ENCODE results near the gene CSDE1.

CSDE1 gene

GRCh38 chr1:114746450-114747121 is 11.2 kb downstream of the CSDE1 start:
- no peak for DNase-seq

DNA sequence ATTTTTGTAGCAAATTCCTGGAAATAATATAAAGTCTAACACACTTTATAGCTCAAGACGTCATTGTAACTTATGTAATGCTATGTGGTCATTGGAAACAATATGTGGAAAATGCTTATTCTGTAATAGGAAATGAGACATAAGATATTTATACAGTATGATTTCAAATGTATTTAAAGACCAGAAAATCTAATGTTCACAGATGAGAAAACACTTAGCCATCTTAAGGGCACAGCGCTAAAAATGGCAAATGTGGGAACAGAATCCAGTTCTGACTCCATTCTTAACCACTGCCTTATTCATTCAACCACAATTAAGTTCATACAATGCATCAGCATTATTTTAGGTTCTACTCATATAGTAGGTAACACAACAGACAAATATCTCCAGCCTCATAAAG is 12.5 kb downstream of the CSDE1 start:
- peak; percentile 8 for DNase-seq

GRCh38 chr1:114741963-114742746 is 15.6 kb downstream of the CSDE1 start:
- no peak for DNase-seq

DNA sequence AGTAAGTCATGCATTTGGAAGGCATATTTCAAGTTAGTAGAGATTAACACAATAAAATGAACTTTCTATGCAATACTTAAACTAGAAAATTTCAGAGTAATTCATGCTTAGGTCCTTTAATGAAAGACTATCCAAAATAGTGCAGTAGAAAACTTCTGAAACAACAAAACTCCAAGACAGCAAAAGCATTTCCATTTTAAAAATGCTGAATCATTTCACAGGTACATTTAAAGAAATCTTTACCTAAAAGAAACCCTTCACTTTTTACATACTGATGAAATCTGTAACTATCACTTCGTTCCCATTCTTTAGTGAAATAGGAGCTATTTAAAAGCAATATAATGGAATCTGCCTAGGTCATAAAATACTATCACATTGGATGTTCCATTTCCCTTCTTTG is 17.5 kb downstream of the CSDE1 start:
- DNase-seq = no peak

DNA sequence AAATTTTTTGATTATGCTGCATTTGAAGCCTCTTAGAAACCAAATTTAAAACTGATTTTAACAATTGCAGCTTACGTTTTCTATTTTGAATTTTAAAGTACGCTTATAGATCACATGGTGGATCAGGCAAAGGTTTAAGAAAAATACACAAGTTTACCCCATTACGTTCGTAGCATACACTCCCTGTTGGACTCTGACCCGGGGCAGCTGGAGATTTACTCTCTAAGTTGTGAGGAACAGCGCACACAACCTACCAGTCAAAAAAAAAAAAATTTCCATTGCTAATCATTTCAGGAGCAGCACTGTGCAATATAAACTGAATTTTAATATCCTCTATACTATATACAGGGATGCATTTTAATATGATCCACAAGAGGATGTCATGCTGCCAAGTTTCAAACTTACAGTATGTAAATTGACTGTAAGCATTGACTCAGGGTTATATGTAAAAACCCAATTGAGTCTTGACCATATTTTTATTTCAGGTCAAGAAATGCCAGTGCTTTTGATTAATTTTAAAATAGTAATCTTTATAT is 20.4 kb downstream of the CSDE1 start:
- no peak for DNase-seq

DNA sequence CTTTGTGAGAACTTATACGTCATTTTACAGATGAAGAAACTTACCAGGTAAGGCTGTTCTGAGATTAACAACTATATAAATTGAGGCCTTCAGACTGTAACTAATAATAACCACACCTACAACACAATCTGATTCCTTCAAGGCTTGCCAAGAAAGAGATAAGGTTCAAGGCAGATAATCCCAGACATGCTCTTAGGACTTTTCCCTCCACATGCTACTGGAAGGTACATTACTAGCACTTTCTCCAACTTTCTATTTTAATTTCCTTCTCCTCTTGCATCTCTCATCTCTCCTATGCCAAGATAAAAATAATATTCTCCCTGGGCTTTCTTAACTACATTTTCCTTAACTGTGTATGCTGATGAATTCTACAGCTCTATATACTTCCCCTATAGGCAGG is 22.3 kb downstream of the CSDE1 start:
- DNase-seq = no peak

DNA sequence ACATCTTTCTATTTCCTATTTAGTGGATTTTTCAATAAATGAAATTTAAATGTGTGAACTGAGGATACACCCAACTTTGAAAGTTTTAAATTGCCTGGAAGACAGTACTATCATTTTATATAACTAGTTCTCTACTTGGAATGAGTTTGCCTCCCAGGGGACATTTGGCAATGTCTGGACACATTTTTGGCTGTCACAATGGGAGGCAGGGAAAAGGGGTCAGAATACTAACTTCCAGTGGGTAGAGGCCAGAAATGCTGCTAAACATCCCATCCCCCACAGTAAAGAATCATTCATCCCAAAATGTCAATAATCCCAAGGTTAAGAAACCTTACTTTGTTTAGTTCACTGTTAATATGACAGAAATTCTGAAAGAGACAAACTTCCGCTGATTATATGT is 28.0 kb downstream of the CSDE1 start:
- DNase-seq = no peak

DNA sequence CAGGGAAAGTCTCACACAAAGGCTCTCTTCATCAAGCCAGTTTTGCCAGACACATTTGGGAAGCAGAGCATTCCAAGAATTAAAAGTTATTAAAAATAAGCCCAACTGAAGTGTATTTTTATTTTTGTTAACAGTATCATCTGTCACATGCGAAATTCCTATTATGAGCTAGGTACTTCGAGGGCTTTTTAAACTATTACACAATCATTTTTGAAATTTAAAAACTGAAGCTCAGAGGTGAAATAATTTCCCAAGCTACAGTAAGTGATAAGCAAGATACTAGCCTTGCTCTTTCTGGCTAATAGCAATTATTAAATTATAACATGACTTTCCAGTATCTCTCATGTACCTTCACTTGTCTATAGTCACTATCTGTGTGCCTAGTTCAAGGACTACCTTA is 29.2 kb downstream of the CSDE1 start:
- no peak for DNase-seq

- DNase-seq = no peak
Measured at GRCh38 chr1:114725230-114725629, 32.6 kb downstream of the CSDE1 start.

GRCh38 chr1:114723915-114724314 is 33.9 kb downstream of the CSDE1 start:
- DNase-seq = no peak

DNA sequence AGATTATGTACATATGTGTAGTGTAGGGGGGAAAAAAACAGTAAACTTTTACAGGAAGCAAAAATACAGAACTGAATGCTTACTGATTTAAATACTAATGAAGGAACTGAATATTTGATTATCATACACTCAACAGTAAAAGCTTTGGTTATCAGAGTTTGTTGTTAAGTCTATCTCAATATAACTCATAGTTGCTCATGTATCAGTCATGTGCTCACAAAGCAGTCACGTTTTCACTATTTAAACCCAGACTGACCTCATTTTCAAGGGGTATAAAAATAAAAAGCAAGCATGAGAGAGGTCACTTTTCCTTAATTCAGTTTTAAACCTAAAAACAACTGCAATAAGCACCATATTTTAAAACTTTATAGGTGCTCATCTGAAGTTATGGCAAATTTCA is 34.3 kb downstream of the CSDE1 start:
- no peak for DNase-seq

DNA sequence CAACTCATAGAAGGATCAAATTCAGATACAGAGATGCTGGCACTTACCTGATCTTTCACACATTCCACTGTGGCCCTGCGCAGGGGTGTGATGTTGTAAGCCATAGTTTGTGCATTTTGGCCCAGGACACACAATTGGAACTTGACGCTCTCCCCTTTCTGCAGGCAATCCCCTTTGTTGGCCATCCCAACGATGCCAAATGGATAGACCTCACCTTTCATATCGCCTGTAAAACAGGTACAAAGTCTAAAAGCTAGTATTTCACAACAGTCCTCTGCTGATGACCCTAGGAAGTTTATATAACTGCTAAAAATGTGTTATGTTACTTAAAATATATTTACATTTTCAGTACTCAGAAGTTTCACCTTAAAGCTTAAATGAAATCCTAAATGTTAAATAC is 37.3 kb downstream of the CSDE1 start:
- DNase-seq = no peak

DNA sequence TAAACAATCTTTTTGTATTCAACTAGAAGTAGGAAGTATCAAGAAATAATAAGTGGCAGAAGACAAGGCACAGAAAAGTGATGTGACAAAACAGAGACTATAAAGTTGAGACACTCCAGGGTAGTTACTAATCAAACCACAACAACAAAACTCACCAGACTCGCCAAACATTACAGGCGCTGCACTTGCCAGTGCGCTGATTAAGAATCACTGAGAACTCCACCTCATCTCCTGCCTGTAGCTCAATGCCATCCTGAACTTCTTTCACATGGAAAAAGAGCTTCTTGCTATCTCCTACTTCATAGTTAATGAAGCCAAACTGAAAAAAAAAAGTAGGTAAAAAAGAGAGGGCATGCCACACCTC is 38.4 kb downstream of the CSDE1 start:
- no peak for DNase-seq

DNA sequence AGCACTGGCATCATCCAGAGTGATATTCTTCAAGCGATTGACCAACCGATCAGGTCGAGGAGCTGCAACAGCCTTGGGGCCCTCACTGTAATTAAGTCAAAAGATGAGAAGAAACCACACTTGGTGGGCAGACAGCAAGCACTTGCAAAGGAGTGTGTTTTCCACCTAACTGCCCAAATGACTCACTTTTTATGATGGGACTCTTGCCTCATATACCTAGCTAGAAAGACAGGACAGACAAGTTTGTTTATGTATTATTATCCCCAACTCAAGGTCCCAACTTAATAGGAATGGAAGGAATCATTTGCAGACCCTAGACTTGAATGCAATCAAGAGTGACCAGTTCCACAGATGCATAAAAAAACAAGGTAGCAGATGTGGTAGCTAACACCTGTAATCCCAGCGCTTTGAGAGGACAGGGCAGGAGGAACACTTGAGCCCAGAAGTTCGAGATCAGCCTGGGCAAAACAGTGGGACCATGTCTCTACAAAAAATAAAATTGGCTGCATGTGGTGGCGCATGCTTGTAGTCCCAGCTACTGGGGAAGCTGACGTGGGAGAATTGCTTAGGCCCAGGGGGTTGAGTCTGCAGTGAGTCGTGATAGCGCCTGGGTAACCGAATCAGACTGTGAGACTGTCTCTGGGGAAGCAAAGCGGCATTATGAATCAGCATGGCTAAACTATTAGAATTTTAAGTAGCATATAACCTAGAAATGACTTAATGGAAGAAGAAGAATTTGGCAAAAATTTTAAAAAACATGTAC is 38.9 kb downstream of the CSDE1 start:
- peak; percentile 44 for DNase-seq

DNA sequence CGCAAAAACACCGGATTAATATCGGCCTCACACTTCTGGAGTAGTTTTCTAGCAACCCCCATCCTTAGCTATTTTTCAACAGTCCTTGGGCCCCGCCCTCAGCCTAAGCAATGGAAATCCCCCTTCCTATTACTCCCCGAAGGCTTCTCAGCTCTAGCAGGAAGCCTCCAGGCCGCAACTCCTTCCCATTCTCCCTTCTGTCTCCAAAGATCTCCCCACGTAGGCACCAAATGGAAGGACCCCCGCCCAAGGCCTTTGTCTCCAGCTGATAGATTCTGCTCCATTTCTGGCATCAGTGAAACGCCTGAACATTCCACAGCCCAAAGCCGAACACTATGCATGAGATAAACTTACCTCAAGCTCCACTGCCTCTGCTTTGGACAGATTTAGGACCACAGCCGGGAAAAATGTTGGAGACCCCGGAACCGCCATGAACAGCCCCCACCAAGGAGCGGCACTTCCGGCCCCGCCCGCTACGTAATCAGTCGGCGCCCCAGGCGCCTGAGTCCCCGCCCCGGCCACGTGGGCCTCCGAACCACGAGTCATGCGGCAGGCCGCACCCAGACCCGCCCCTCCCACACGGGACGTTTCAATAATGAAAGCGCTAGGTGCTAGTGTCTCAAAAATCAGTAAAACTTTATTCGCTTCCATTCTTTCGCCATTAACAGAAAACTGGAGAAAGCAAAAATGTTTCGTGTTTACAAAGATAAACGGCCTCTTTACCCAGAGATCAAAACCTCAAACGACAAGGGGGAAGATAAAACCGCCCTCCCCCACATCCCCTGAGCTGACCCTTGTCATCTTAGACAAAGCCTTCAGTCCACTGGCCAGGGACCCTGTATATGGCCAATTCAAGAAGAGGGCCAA is 41.2 kb downstream of the CSDE1 start, which contains the start of gene NRAS:
Gene NRAS (minus strand): TSS at position 468 of the 867 bp plus-strand sequence. CDS start 611 bp downstream, outside the sequence.
- DNase-seq = peak; percentile 93

- no peak for DNase-seq
Measured at GRCh38 chr1:114715952-114716303, 41.9 kb downstream of the CSDE1 start.

DNA sequence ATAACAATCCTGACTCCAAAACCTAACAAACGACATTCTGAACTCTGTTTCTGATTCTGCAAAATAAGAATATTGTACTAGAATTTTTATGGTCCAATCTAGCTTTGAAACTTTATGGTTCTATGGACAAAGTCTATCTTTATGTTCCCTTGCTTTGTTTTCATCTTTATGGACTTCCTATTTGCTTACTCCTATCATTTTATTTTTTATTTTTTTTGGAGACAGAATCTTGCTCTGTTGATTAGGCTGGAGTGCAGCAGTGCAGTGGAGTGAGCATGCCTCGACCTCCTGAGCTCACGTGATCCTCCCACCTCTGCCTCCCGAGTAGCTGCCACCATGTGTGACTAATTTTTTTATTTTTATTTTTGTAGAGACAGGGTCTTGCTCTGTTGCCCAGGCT is 44.8 kb downstream of the CSDE1 start:
- DNase-seq = no peak

GRCh38 chr1:114710360-114710759 is 47.4 kb downstream of the CSDE1 start:
- DNase-seq = no peak

- DNase-seq = no peak
Measured at GRCh38 chr1:114707604-114708003, 50.2 kb downstream of the CSDE1 start.

DNA sequence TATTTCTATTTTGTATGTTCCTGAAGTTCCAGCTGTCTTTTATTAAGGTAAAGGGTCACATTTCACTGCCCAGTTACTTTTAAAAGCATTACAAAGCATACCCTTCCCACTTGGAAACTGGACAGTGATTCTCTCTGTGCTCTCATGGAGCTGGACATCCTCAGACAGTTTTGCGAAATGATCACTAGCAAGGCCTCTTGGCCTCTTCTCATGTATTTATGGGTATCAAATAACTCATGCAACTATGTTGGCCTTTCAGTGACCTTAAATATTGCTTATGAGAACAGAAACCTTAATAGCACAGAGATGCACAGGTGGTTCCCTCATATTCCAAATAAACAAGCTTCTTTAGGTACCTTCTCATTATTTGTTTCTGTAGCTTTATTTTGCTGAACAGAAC is 54.5 kb downstream of the CSDE1 start:
- no peak for DNase-seq

DNA sequence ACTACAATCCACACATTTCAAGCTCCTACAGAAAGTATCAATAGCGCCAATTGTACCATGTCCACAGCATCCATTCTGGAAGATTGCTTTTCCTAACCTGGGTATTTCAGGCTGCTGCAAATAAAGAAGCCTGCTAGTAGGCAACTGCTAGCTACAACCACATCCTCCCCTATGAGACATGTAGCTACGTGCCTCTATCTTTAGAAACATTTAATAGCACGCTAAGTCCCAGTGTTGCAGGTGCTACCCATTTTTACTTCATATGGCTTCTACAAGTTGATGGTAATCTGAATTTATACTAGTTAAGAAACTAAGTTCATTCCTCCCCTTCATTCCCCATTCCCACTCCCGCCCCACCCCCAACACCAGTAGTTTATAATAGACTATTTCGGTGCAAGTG is 55.0 kb downstream of the CSDE1 start:
- no peak for DNase-seq

GRCh38 chr1:114701931-114702330 is 55.9 kb downstream of the CSDE1 start:
- DNase-seq = no peak
